Renal cortical epithelial cell (primary cell): ENCODE data around the gene CPLX1. TPM values are rescaled to one million over a fixed set of nuclear protein-coding genes. Genes with fewer than 3 reads are reported as not detected.
"Not testable (repeated sequence)": the region's sequence is repeated elsewhere in the genome, so short reads cannot be mapped to it uniquely, and the experiment has no call there.

ENCODE experiments used
- DNase-seq: peaks from one replicate; pipeline ENCODE4 v3.0.0-alpha.2; 2011; ENCODE audit warnings: low read depth
- total RNA-seq: library from RNA; depleted of rRNA; stranded (reverse); fragments of >200 nt; gene quantifications from 2 replicates; pipeline ENCODE4 v1.2.3, GENCODE V29; 2014

The CPLX1 gene
- total RNA-seq, 1 donor from 2014 or later, result 0.15 TPM

GRCh38 chr4:791898-792625 is 33.9 kb downstream of the CPLX1 start:
- no peak for DNase-seq

- no peak for DNase-seq
These were observed 34.6 kb downstream of the CPLX1 start for GRCh38 chr4:791252-791897.

GRCh38 chr4:790466-790820 is 35.5 kb downstream of the CPLX1 start:
- no peak for DNase-seq

GRCh38 chr4:789571-790465 is 36.1 kb downstream of the CPLX1 start:
- no peak for DNase-seq

- DNase-seq, result no peak
These were observed 37.2 kb downstream of the CPLX1 start for GRCh38 chr4:788636-789297.

- no peak for DNase-seq
These were observed 37.8 kb downstream of the CPLX1 start for GRCh38 chr4:788006-788635.

GRCh38 chr4:787561-787981 is 38.4 kb downstream of the CPLX1 start:
- no peak for DNase-seq

- no peak for DNase-seq
These were observed 39.0 kb downstream of the CPLX1 start for GRCh38 chr4:786861-787300.

GRCh38 chr4:786074-786741 is 39.7 kb downstream of the CPLX1 start:
- no peak for DNase-seq

GRCh38 chr4:785332-786073 is 40.4 kb downstream of the CPLX1 start:
- no peak for DNase-seq

GRCh38 chr4:784401-785331 is 41.3 kb downstream of the CPLX1 start:
- no peak for DNase-seq

- peak; percentile 94 for DNase-seq
These were observed 44.3 kb downstream of the CPLX1 start for GRCh38 chr4:781493-782216.

GRCh38 chr4:780716-781492 is 45.0 kb downstream of the CPLX1 start:
- no peak for DNase-seq

- not testable (repeated sequence) for DNase-seq
These were observed 45.7 kb downstream of the CPLX1 start for GRCh38 chr4:780255-780654.

GRCh38 chr4:779555-779954 is 46.4 kb downstream of the CPLX1 start:
- DNase-seq, result no peak

GRCh38 chr4:777520-778262 is 48.2 kb downstream of the CPLX1 start:
- DNase-seq, result no peak
